Measurements from ENCODE around the gene TVP23A. TPM values are rescaled to one million over a fixed set of nuclear protein-coding genes. Genes with fewer than 3 reads are reported as not detected.

The TVP23A gene
- total and polyA plus RNA-seq, 10 of the 15 experiments (the other 5 are each of a cell fraction or from before 2014, with no cell fraction given) = 1.1 to 6.4 (median 2.2) TPM

DNA sequence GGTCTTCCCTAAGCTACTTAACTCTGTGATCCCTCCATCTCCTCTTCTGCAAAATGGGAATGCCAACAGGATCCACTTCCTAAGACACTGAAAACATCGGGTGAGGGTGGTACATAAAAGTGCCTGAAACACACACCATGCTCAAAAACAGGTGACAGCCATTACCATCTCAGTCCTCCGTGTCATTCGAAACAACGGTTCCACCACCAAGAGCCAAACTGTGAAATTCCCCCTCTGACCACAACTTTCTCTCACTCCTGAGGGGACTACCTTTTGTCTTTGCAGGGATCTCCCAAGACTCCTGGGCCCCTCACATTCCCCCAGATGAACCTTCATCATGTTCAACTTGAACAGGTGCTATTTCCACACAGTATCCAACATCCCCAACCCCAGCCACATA lies 38.0 kb downstream of the TVP23A start (continued):
- TF ChIP-seq, protein P1, sequence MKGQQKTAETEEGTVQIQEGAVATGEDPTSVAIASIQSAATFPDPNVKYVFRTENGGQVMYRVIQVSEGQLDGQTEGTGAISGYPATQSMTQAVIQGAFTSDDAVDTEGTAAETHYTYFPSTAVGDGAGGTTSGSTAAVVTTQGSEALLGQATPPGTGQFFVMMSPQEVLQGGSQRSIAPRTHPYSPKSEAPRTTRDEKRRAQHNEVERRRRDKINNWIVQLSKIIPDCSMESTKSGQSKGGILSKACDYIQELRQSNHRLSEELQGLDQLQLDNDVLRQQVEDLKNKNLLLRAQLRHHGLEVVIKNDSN (IDR thresholded peaks at IDR 0.05; ENCODE audit: borderline replicate concordance, extremely low read length, insufficient read depth, low read depth, low read length) = no peak
- TF ChIP-seq, protein P2, sequence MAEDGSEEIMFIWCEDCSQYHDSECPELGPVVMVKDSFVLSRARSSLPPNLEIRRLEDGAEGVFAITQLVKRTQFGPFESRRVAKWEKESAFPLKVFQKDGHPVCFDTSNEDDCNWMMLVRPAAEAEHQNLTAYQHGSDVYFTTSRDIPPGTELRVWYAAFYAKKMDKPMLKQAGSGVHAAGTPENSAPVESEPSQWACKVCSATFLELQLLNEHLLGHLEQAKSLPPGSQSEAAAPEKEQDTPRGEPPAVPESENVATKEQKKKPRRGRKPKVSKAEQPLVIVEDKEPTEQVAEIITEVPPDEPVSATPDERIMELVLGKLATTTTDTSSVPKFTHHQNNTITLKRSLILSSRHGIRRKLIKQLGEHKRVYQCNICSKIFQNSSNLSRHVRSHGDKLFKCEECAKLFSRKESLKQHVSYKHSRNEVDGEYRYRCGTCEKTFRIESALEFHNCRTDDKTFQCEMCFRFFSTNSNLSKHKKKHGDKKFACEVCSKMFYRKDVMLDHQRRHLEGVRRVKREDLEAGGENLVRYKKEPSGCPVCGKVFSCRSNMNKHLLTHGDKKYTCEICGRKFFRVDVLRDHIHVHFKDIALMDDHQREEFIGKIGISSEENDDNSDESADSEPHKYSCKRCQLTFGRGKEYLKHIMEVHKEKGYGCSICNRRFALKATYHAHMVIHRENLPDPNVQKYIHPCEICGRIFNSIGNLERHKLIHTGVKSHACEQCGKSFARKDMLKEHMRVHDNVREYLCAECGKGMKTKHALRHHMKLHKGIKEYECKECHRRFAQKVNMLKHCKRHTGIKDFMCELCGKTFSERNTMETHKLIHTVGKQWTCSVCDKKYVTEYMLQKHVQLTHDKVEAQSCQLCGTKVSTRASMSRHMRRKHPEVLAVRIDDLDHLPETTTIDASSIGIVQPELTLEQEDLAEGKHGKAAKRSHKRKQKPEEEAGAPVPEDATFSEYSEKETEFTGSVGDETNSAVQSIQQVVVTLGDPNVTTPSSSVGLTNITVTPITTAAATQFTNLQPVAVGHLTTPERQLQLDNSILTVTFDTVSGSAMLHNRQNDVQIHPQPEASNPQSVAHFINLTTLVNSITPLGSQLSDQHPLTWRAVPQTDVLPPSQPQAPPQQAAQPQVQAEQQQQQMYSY (CRISPR knock-in tag; IDR thresholded peaks at IDR 0.05) = no peak
- TF ChIP-seq ZSCAN29 (IDR thresholded peaks at IDR 0.05) (no peak), MTA2 (IDR thresholded peaks at IDR 0.05; ENCODE audit: low read depth) (peak; percentile 69), STAT3 (IDR thresholded peaks at IDR 0.05; ENCODE audit: low read depth, low read length) (no peak), SIN3A (IDR thresholded peaks at IDR 0.05; ENCODE audit: low read depth, low read length) (no peak), IRF4 (IDR thresholded peaks at IDR 0.05; ENCODE audit: low read depth, low read length) (peak; percentile 31; the same call in 1 of the 2 replicates), ZZZ3 (IDR thresholded peaks at IDR 0.05; ENCODE audit: control insufficient read depth, insufficient read length, low read depth) (no peak), MXI1 (IDR thresholded peaks at IDR 0.05; ENCODE audit: low read depth, low read length) (peak; percentile 30; the same call in 1 of the 2 replicates), WRNIP1 (IDR thresholded peaks at IDR 0.05; ENCODE audit: borderline replicate concordance, low read depth, low read length) (0 out of 2 replicates have a peak, but pooled peaks have one; percentile 59), MYC (IDR thresholded peaks at IDR 0.05; ENCODE audit: insufficient read depth, insufficient read length, insufficient replicate concordance, low read length, severe bottlenecking) (no peak), GATAD2B (conservative IDR thresholded peaks at IDR 0.05; ENCODE audit: low read depth) (peak; percentile 60; the same call in 1 of the 2 replicates), SRF (IDR thresholded peaks at IDR 0.05; ENCODE audit: low read depth in 2 of 2, low read length in 2 of 2) (no peak), SMC3 (IDR thresholded peaks at IDR 0.05; ENCODE audit: borderline replicate concordance, low read length) (no peak), RFX5 (IDR thresholded peaks at IDR 0.05; ENCODE audit: low read depth, low read length) (no peak), SREBF1 (IDR thresholded peaks at IDR 0.05; ENCODE audit: low read length) (no peak)
- TF ChIP-seq, protein P3, sequence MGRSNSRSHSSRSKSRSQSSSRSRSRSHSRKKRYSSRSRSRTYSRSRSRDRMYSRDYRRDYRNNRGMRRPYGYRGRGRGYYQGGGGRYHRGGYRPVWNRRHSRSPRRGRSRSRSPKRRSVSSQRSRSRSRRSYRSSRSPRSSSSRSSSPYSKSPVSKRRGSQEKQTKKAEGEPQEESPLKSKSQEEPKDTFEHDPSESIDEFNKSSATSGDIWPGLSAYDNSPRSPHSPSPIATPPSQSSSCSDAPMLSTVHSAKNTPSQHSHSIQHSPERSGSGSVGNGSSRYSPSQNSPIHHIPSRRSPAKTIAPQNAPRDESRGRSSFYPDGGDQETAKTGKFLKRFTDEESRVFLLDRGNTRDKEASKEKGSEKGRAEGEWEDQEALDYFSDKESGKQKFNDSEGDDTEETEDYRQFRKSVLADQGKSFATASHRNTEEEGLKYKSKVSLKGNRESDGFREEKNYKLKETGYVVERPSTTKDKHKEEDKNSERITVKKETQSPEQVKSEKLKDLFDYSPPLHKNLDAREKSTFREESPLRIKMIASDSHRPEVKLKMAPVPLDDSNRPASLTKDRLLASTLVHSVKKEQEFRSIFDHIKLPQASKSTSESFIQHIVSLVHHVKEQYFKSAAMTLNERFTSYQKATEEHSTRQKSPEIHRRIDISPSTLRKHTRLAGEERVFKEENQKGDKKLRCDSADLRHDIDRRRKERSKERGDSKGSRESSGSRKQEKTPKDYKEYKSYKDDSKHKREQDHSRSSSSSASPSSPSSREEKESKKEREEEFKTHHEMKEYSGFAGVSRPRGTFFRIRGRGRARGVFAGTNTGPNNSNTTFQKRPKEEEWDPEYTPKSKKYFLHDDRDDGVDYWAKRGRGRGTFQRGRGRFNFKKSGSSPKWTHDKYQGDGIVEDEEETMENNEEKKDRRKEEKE (IDR thresholded peaks at IDR 0.05) = no peak
- TF ChIP-seq, protein P4, sequence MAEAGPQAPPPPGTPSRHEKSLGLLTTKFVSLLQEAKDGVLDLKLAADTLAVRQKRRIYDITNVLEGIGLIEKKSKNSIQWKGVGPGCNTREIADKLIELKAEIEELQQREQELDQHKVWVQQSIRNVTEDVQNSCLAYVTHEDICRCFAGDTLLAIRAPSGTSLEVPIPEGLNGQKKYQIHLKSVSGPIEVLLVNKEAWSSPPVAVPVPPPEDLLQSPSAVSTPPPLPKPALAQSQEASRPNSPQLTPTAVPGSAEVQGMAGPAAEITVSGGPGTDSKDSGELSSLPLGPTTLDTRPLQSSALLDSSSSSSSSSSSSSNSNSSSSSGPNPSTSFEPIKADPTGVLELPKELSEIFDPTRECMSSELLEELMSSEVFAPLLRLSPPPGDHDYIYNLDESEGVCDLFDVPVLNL (IDR thresholded peaks at IDR 0.05; ENCODE audit: low read depth, low read length) = no peak
- TF ChIP-seq, protein P5, sequence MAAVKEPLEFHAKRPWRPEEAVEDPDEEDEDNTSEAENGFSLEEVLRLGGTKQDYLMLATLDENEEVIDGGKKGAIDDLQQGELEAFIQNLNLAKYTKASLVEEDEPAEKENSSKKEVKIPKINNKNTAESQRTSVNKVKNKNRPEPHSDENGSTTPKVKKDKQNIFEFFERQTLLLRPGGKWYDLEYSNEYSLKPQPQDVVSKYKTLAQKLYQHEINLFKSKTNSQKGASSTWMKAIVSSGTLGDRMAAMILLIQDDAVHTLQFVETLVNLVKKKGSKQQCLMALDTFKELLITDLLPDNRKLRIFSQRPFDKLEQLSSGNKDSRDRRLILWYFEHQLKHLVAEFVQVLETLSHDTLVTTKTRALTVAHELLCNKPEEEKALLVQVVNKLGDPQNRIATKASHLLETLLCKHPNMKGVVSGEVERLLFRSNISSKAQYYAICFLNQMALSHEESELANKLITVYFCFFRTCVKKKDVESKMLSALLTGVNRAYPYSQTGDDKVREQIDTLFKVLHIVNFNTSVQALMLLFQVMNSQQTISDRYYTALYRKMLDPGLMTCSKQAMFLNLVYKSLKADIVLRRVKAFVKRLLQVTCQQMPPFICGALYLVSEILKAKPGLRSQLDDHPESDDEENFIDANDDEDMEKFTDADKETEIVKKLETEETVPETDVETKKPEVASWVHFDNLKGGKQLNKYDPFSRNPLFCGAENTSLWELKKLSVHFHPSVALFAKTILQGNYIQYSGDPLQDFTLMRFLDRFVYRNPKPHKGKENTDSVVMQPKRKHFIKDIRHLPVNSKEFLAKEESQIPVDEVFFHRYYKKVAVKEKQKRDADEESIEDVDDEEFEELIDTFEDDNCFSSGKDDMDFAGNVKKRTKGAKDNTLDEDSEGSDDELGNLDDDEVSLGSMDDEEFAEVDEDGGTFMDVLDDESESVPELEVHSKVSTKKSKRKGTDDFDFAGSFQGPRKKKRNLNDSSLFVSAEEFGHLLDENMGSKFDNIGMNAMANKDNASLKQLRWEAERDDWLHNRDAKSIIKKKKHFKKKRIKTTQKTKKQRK (IDR thresholded peaks at IDR 0.05; ENCODE audit: low read depth, low read length) = no peak
